Activated CD4-positive, alpha-beta T cell treated with anti-CD3 and anti-CD28 coated beads, Interleukin-10, Interleukin-2, amounts not matched to agents 100 ng/mL and 50 ng/mL, durations not matched to agents 16 hours and 8 hours (primary cell): ENCODE measurements around the gene GLIPR1.
A peak's percentile ranks its signal among the peaks of the same experiment; 100 is the strongest.
"Not testable (repeated sequence)": the region's sequence is repeated elsewhere in the genome, so short reads cannot be mapped to it uniquely, and the experiment has no call there.

Source experiments
- DNase-seq: peaks from one replicate; pipeline ENCODE4 v3.0.0-alpha.2; 2020

GLIPR1 gene

DNA sequence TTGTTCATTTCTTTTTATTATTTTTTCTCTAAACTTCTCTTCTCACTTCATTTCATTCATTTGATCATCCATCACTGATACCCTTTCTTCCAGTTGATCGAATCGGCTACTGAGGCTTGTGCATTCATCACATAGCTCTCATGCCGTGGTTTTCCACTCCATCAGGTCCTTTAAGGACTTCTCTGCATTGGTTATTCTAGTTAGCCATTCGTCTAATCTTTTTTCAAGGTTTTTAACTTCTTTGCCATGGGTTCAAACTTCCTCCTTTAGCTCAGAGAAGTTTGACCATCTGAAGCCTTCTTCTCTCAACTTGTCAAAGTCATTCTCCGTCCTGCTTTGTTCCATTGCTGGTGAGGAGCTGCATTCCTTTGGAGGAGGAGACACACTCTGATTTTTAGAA, 41.6 kb downstream of the GLIPR1 start:
- DNase-seq = not testable (repeated sequence)

DNA sequence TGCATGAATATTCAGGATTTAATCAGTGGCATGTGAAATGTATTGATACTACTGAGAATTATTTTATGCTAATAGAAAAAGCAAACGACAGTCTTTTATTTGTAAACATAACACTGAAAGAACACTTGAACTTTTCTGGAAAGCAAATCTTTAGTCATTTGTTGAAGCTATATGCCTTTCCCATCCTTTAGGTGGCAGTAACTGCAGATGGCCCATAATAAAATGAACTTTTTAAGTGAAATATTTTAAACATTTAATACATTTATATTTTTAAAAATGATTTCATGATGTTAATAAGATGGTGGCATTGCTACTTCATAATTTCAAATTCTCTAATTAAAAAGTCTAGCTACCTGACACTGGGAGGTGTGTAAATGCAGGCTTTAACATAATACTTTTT, 44.7 kb downstream of the GLIPR1 start:
- no peak for DNase-seq

DNA sequence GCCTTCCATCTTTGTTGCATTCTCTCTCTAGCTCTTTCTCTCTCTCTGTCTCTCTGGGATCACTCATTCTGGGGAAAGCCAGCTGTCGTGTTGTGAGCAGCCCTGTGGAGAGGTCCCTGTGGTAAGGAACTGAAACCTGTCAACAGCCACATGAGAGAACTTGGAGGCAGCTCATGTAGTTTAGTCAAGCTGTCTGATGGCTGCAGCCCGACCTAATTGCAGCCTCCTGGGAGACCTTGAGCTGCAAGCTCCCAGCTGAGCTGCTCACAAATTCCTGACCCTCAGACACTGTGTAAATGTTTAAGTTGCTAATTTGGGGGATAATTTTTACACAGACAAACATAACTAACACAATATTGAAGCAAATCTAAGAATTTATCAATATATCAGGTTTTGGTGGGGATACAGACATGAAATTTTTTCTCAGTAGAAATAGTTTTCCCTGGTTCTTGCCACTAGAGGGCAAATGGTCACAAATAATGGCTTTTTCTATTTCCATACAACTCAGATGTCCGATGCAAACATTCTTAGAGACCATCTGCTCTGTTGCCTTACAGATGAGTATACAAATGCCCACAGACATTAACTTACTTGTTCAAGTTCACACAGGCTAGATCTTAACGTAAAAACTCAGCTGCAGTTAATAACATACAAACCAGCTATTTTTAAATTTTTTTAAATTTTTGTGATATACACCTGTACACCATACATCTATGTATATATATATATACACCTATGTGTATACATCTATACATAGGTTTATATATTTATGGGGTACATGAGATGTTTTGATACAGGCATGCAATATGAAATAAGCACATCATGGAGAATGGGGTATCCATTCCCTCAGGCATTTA, 46.3 kb downstream of the GLIPR1 start:
- peak; percentile 58 for DNase-seq

DNA sequence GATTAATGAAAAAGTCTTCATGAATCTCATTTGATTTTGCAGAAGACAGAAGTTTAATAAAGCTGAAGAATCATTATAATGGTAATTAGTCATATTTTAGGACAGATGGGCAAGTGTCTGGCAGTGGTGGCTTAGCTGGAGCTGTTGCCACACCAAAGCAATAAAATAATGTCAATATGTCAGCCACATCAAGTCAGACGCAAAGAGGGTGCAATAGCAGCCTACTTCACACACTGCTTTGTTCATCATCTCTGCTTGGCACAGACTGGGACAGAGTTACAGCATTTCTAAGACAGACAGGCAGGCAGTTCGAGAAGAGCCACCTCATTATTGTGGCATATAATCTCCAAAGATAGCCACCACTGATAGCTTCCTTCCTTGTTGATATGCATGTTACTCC, 47.7 kb downstream of the GLIPR1 start:
- DNase-seq = no peak

DNA sequence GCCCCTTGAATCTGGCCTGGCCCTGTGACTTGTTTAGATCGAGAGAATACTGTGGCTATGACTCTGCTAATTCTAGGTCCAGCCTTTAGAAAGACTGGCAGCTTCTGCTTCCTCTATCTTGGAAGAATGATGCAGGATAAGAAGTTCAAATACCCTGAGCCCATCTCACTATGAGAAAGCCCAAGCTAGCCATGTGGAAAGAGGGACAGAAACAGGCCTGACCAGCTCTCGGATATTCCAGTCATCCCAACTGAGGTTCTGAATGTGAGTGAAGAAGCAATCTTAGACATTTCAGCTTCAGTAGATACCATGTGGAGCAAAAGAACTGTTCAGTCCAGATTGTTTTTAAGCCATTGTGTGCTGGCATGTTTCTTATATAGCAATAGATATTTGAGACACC, 48.1 kb downstream of the GLIPR1 start:
- DNase-seq = no peak

DNA sequence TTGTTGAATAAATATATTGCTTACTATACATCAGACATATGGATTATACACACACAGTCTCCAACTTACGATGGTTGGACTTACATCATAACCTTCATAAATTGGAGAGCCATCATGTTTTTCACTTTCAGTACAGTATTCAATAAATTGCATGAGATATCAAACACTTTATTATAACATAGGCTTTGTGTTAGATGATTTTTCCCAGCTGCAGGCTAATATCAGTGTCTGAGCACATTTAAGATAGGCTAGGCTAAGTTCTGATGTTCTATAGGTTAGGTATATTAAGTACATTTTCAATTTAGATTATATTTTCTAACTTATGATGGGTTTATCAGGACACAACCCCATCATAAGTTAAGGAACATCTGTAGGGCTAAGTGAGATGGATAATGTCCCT, 48.8 kb downstream of the GLIPR1 start:
- DNase-seq = no peak

DNA sequence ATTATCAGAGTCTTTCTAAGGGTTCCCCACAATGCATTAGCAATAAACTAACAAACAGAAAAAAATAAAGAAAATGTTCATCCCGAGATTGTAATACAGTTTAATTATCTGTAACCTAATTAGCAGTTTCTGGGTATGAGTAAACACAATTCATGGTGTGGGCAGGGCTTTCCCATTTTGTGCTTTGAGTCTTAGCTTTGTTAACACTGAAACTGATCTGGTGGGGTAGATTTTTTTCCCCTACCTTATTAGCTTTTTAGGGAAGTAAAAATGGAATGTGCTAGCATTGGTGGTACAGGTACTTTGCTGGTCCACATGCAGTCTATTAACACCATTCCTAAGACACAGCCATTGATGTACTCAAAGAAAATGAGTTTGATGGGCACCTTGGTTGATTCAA, 49.3 kb downstream of the GLIPR1 start:
- no peak for DNase-seq

DNA sequence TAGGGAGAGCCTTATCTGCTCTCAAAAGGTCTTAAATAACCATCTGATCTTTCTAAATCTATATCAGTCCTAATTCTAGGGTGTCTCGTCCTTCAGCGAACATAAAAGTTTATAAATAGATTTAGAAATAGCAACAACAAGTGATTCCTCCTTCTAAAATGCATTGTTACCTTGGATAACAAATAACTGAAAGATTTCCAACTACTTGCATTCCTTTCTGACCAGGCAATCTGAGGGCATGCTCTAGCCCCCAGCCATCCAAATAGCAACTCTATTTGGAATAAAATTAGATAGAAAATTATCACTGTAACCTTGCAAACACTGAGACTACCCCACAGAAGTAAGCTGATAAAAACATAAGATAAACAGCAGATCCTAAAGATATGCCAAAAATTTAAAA, 52.7 kb downstream of the GLIPR1 start:
- DNase-seq = no peak

DNA sequence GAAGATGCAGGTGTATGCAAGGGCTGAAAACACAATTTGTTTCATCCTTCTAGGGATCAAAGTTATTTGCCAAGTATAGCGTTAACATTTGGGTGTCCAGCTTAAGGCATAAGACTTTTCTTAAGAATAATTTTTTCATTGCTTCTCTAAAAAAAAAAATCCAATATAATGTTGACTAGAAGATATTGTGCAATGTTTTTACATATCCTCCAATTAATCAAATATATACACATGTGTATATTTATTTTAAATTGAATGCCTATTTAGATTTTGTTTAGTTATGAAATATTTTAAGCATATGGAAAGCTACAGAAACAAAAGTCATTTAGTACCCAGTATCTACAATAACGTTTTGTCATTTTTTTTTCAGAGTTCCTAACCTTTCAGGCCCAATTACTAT, 59.3 kb downstream of the GLIPR1 start:
- DNase-seq = no peak

DNA sequence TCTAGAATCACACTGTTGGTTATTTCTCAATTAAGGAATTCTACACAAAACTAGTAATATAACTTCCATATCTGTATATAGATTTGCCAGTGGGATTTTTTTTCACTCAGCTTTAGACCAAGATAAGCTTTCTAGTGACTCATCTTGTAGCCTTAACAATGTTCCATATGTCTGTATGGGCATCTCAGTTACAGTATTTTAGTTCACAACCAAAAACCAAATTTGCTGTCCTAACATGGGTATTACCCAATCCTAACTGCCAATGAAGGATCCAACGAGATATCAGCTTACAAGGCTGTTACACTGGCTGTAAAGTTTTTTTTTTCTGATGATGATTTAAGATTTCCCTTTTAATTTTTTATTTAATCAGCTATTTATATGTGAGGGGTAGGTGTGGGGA, 62.4 kb downstream of the GLIPR1 start:
- DNase-seq = no peak

DNA sequence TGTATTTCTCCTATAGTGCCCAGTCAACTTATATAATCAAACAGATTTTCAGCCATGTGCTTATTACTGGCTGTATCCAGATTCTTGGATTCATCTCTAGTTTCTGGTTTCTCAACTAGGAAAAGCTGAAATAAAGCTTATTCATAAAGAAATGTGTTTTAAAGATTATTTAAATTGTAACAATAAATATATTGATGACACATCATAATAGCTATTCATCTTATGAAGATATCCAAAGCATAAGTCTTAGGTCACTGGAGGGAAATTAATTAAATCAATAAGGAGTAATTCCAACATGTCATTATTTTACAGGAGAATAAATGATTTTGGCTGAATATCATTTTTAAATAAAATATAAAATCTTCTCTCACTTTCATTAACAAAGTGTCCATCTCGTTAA, 63.0 kb downstream of the GLIPR1 start:
- no peak for DNase-seq

DNA sequence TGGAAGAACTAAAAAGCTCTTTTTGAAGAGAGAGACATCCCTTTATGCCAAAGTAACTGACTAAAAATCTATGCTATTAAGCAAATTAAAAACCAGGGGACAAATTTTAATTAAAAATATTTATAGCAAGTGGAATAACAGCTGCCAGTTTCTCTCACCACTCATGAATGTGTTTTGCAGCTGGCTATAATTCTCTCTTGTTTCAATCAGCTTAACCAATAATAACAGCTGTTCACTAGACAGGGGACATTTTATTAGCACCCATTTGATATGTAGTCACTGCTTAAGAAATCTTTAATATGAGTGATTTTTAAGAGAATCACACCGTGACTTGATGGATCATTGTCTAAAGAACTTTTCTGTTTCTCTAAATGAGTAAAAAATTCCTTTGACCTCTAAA, 65.1 kb downstream of the GLIPR1 start:
- DNase-seq = no peak

DNA sequence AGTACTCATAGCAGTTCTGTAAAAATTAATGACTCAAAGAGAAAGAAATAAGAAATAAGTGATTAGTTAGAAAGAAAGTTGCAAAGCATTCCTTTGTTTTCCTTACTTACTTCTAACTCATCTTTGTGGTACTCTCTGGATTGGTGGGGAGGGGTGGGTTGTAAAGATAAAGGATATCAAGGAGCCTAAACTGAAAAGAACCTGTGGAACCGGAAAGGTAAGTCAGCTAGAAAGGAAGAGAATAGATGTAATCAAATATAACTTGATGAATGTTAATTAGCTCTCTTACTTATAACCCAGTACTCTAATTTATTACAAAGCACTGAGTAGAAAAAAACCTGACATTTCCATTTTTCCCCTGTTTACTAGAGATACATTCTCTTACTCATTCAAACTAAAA, 68.3 kb downstream of the GLIPR1 start:
- no peak for DNase-seq

DNA sequence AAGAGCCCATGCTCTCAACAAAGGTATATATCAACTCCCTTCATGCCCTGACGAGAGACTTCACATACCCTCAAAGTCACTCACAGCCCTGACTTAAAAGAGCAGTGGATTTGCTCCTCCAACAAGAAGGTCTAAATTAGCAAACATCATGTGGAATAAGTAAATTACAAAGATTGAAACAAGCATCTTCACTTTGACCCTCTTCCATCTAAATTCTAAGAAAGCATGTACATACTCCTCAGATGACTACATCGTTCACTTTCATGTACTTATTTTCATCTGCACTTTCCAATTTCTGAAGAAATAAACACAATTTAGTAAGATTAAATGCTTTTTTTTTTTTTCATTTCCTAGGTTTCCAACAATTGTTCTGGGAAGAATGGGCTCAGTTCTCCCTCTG, 69.4 kb downstream of the GLIPR1 start:
- DNase-seq = peak; percentile 8

DNA sequence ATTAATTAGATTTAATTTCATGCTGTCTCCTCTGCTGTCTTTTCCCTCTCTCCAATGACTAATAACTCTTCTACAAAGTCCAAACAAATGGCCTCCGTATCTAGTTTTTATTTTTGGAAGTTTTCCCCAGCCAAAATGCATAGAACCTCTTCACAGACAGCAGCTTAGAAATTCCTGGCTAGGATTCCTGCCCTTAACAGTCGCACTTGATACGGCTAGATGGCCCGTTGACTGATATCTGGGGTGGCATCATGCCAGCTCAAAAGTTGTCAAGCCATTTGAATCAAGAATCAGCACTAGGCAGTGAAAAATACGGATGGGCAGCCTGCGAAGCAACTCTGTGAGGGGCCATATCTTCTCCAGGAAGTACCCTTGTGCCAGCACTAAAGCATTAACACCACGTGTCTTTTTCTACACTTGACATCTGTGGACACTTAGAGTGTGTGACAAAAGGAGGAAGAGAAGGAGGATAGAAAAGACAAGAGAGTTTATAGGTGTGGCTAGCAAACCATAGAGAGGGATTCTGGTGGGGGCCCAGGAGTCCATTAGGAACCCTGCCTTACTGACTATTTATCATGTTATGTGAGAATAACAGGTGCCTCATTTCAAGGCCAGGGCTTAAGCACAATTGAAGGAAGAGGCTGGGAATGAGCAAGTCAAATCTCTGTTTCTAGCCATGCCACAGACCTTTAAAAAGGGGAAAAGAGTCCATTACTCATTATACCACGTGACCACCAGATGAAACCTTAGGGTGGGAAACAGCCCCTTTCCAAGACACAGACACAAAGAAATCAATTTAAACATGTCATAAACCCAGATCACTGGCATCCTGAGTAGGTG, 70.1 kb downstream of the GLIPR1 start:
- DNase-seq = no peak

DNA sequence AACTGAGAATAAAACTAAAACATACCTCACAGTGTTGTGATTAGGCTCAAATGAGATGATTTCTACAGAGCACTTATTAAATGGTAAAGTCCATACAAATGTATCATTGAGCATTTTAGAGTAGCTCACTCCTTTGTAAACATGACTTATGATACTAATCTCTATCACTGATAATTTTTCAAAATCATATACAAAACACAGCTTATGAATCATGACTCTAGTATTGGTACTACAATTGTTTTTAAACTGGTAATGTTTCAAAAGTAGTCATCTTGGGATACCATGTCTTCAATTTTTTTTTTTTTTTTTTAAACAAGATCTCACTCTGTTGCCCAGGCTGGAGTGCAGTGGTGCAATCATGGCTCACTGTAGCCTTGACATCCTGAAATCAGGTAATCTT, 70.9 kb downstream of the GLIPR1 start:
- no peak for DNase-seq

DNA sequence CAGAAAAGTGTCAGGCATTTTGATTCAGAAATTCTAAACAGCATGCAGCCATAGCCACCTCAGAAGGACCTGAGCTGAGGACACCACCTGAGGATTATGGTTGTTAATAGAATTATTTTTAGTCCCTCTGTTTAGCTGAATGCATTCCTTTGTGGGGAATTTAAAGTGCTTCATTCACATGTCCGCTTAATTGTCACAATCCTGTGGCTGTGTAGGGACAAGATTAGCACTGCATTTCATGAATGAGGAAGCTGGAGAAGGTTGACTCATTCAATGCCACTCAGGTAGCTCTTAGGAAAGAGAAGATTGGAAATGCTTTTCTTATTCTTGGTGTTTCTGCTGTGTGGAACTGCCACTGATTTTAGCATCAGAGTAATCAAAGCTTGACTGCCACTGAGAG, 72.8 kb downstream of the GLIPR1 start:
- DNase-seq = no peak
